IMR-90 (cell line): ENCODE measurements around the gene TMEM130. TPM values are rescaled to one million over a fixed set of nuclear protein-coding genes. Genes with fewer than 3 reads are reported as not detected.

ENCODE experiments used
- ATAC-seq: fragments of 200-7000 bp; cut with Tn5 transposase; 2 replicates; pipeline ENCODE4 v1.9.1; 2020; ENCODE audit warnings: low read depth, mild to moderate bottlenecking, moderate library complexity
- BruUV-seq: library from RNA; stranded (reverse); fragments of 400-500 nt; replicated peaks from 2 replicates; lab custom pipeline; 2021; lab: Mats Ljungman, UMichigan
- CTCF ChIA-PET: fragments of 300-600 bp; formaldehyde crosslinking; extraction: SDS; loops from one replicate; lab custom pipeline; 2021; ENCODE audit warnings: antibody characterized with exemption; lab: Yijun Ruan, JAX
- POLR2A ChIA-PET: fragments of 300-600 bp; sonication (Branson Sonifier 250); formaldehyde crosslinking; loops from one replicate; lab custom pipeline; 2022; ENCODE audit warnings: antibody characterized with exemption; ENCODE audit not compliant: unreplicated experiment; lab: Charles Lee
- DNase-seq: peaks from one replicate; pipeline ENCODE4 v3.0.0; 2013
- H2AFZ ChIP-seq: replicated peaks from 2 replicates; pipeline ENCODE3; 2013; ENCODE audit warnings: low read length, mild to moderate bottlenecking; ENCODE audit not compliant: poor library complexity
- H2AK5ac ChIP-seq: 2 replicates; pipeline ENCODE4 v1.6.1; 2013; ENCODE audit warnings: low read depth, low read length, inconsistent platforms
- H2AK9ac ChIP-seq: replicated peaks from 2 replicates; pipeline ENCODE3; 2013; ENCODE audit warnings: mild to moderate bottlenecking, low read depth, low read length, moderate library complexity; ENCODE audit not compliant: poor library complexity
- H2BK120ac ChIP-seq: 2 replicates; pipeline ENCODE4 v1.6.1; 2013; ENCODE audit warnings: low read depth, low read length, inconsistent platforms
- H2BK15ac ChIP-seq: 3 replicates; pipeline ENCODE4 v1.6.1; 2013; ENCODE audit warnings: low read depth, low read length, inconsistent platforms
- H2BK20ac ChIP-seq: 2 replicates; pipeline ENCODE4 v1.6.1; 2013; ENCODE audit warnings: low read depth, mild to moderate bottlenecking, inconsistent platforms, low read length, moderate library complexity
- H2BK5ac ChIP-seq: 2 replicates; pipeline ENCODE4 v1.6.1; 2013; ENCODE audit warnings: mild to moderate bottlenecking, low read depth, low read length, inconsistent platforms; ENCODE audit not compliant: poor library complexity, severe bottlenecking
- H3K14ac ChIP-seq: replicated peaks from 2 replicates; pipeline ENCODE4 v1.6.1; 2013; ENCODE audit warnings: low read depth, low read length, inconsistent platforms
- H3K18ac ChIP-seq: 2 replicates; pipeline ENCODE4 v1.6.1; 2013; ENCODE audit warnings: low read depth, low read length, control low read depth
- H3K23ac ChIP-seq: 2 replicates; pipeline ENCODE4 v1.6.1; 2013; ENCODE audit warnings: low read depth, low read length, inconsistent platforms
- H3K27ac ChIP-seq: 2 replicates; pipeline ENCODE4 v1.5.1; 2013; ENCODE audit warnings: mild to moderate bottlenecking, control low read depth, low read length; ENCODE audit not compliant: insufficient read depth
- H3K27me3 ChIP-seq: 2 replicates; pipeline ENCODE4 v1.6.1; 2013; ENCODE audit warnings: low read length; ENCODE audit not compliant: control insufficient read depth, insufficient read depth
- H3K36me3 ChIP-seq: 2 replicates; pipeline ENCODE4 v1.6.1; 2013; ENCODE audit warnings: low read length, mixed read lengths; ENCODE audit not compliant: control insufficient read depth, insufficient read depth
- H3K4ac ChIP-seq: 2 replicates; pipeline ENCODE4 v1.6.1; 2013; ENCODE audit warnings: low read depth, low read length, inconsistent platforms
- H3K4me1 ChIP-seq: 2 replicates; pipeline ENCODE4 v1.6.1; 2013; ENCODE audit warnings: low read length, mixed read lengths; ENCODE audit not compliant: control insufficient read depth, insufficient read depth
- H3K4me2 ChIP-seq: 2 replicates; pipeline ENCODE4 v1.6.1; 2013; ENCODE audit warnings: low read depth, mild to moderate bottlenecking, control low read depth, low read length, moderate library complexity
- H3K4me3 ChIP-seq: 2 replicates; pipeline ENCODE4 v1.5.1; 2013; ENCODE audit warnings: low read depth, mild to moderate bottlenecking, control low read depth, low read length, moderate library complexity; ENCODE audit not compliant: insufficient read depth
- H3K56ac ChIP-seq: 2 replicates; pipeline ENCODE4 v1.6.1; 2013; ENCODE audit warnings: low read length, inconsistent platforms; ENCODE audit not compliant: insufficient read depth; ENCODE audit errors: extremely low read depth
- H3K79me1 ChIP-seq, 2 experiments: 2 replicates each; pipeline ENCODE4 v1.6.1; 2013; ENCODE audit warnings: low read length in 2 of 2, inconsistent platforms in 1 of 2, low read depth in 1 of 2
- H3K9ac ChIP-seq: 2 replicates; pipeline ENCODE4 v1.6.1; 2013; ENCODE audit warnings: low read depth, low read length, control low read depth
- H3K9me1 ChIP-seq: 2 replicates; pipeline ENCODE4 v1.6.1; 2013; ENCODE audit warnings: low read length, inconsistent platforms; ENCODE audit not compliant: insufficient read depth
- H3K9me3 ChIP-seq: 2 replicates; pipeline ENCODE4 v1.6.1; 2013; ENCODE audit warnings: low read length; ENCODE audit not compliant: control insufficient read depth, insufficient read depth
- H4K20me1 ChIP-seq: 2 replicates; pipeline ENCODE4 v1.6.1; 2013; ENCODE audit warnings: low read length, inconsistent platforms; ENCODE audit not compliant: insufficient read depth
- H4K5ac ChIP-seq: 2 replicates; pipeline ENCODE4 v1.6.1; 2013; ENCODE audit warnings: mild to moderate bottlenecking, low read depth, low read length, control low read depth
- H4K8ac ChIP-seq, 2 experiments: 2 replicates each; pipeline ENCODE4 v1.6.1; 2013; ENCODE audit warnings: low read depth in 2 of 2, low read length in 2 of 2, control low read depth in 1 of 2, inconsistent platforms in 1 of 2
- H4K91ac ChIP-seq: 2 replicates; pipeline ENCODE4 v1.6.1; 2013; ENCODE audit warnings: low read depth, low read length, inconsistent platforms; ENCODE audit not compliant: insufficient read depth
- BHLHE40 ChIP-seq: fragments of 150-350 bp; IDR thresholded peaks from 2 replicates; pipeline ENCODE4 v1.6.1; 2016; ENCODE audit warnings: mild to moderate bottlenecking, low read depth, low read length
- CEBPB ChIP-seq: IDR thresholded peaks from 2 replicates; pipeline ENCODE4 v1.6.1; 2012; ENCODE audit warnings: low read depth, low read length, improper control_type of control experiment
- MAFK ChIP-seq: IDR thresholded peaks from 2 replicates; pipeline ENCODE4 v1.6.1; 2012; ENCODE audit warnings: low read depth, low read length, improper control_type of control experiment
- MAZ ChIP-seq: IDR thresholded peaks from 2 replicates; pipeline ENCODE4 v1.6.1; 2012; ENCODE audit warnings: low read depth, mild to moderate bottlenecking, low read length, improper control_type of control experiment, moderate library complexity, borderline replicate concordance
- MXI1 ChIP-seq: IDR thresholded peaks from 2 replicates; pipeline ENCODE4 v1.6.1; 2012; ENCODE audit warnings: low read depth, mild to moderate bottlenecking, low read length, moderate library complexity, borderline replicate concordance
- POLR2A ChIP-seq: IDR thresholded peaks from 2 replicates; pipeline ENCODE4 v1.6.1; 2012; ENCODE audit warnings: mild to moderate bottlenecking, low read depth, low read length
- RCOR1 ChIP-seq: IDR thresholded peaks from 2 replicates; pipeline ENCODE4 v1.6.1; 2012; ENCODE audit warnings: mild to moderate bottlenecking, low read length, improper control_type of control experiment; ENCODE audit not compliant: insufficient replicate concordance
- RFX5 ChIP-seq: IDR thresholded peaks from 2 replicates; pipeline ENCODE4 v1.8.0; 2012; ENCODE audit warnings: low read depth, mild to moderate bottlenecking, low read length, moderate library complexity
- SMC3 ChIP-seq: fragments of 150-350 bp; IDR thresholded peaks from 2 replicates; pipeline ENCODE4 v1.6.1; 2016; ENCODE audit warnings: low read depth, mild to moderate bottlenecking, antibody characterized with exemption, low read length, moderate library complexity
- WGBS, 2 experiments: methylation state at CpG; one replicate each; pipeline versions ENCODE4 v1.1.5 to v1.1.7; 2013; ENCODE audit warnings: missing lambda C conversion rate in 2 of 2; ENCODE audit not compliant: insufficient read length in 1 of 2; ENCODE audit errors: extremely low coverage in 2 of 2; 5-methylcytosine and 5-hydroxymethylcytosine counted together
- dilution Hi-C: fragments of 300-500 bp; cut with HindIII; formaldehyde crosslinking; loops from one replicate; pipeline ENCODE4 v1.14.3; 2018; ENCODE audit warnings: low sequenced_read_pairs; ENCODE audit not compliant: unreplicated experiment
- in situ Hi-C: fragments of 300-500 bp; cut with MboI; formaldehyde crosslinking; loops from 3 replicates; pipeline ENCODE4 v1.14.3; 2019; ENCODE audit warnings: low sequenced_read_pairs, inconsistent platforms, mixed read lengths
- intact Hi-C: fragments of 100-400 bp; cut with micrococcal nuclease; formaldehyde crosslinking; loops from 2 replicates; pipeline ENCODE4 v1.10.0; 2022
- polyA plus RNA-seq, 3 experiments: library from polyadenylated mRNA; depleted of rRNA; stranded (reverse); fragments of >200 nt; gene quantifications; 2 replicates each; pipeline ENCODE4 v1.2.3, GENCODE V29; 2012; ENCODE audit warnings: low replicate concordance in 1 of 3
- total RNA-seq: library from RNA; depleted of rRNA; stranded (reverse); fragments of >200 nt; gene quantifications from 2 replicates; pipeline ENCODE4 v1.2.3, GENCODE V29; 2012

Gene TMEM130
- total and polyA plus RNA-seq, 2 of the 4 experiments (the other 2 are of a cell fraction) = 1.1 to 14.8 TPM

- H3K18ac ChIP-seq = no peak overlapping the region
- WGBS, 2 experiments = no CpG with 5 or more reads among the region's 1 CpG
- no peak overlapping the region for H2AFZ ChIP-seq
- no peak overlapping the region for H3K4ac ChIP-seq
- POLR2A ChIA-PET = no interaction called here
- no peak overlapping the region for H3K9ac ChIP-seq
- H2BK5ac ChIP-seq = peak overlapping the region; percentile 82
- no peaks in the 10 kb centered on the region for H3K4me1 ChIP-seq
- peaks cover 3% of the 10 kb centered on the region; the same call in 1 of the 2 replicates for H3K27me3 ChIP-seq
- dilution Hi-C loops = no loop called here
- H4K5ac ChIP-seq = no peak overlapping the region
- H4K8ac ChIP-seq = no peak overlapping the region
- no peaks in the 10 kb centered on the region for H3K9me1 ChIP-seq
- no peak for ATAC-seq
- H3K23ac ChIP-seq = no peak overlapping the region
- DNase-seq = no peak
- CTCF ChIA-PET = no interaction called here
- H4K20me1 ChIP-seq = no peaks in the 10 kb centered on the region
- H2AK9ac ChIP-seq = no peak overlapping the region
- H2BK20ac ChIP-seq = no peak overlapping the region
- no peak overlapping the region for H2BK15ac ChIP-seq
- H4K91ac ChIP-seq = no peak overlapping the region
- no peak overlapping the region for H2AK5ac ChIP-seq
- no peak overlapping the region for H3K27ac ChIP-seq
- BruUV-seq = no TSS peak
- no peak for TF ChIP-seq MAFK
- no peak for TF ChIP-seq POLR2A
- no peak for TF ChIP-seq MAZ
- no peak for TF ChIP-seq CEBPB
- TF ChIP-seq MXI1 = no peak
- no peak for TF ChIP-seq SMC3
- no peak for TF ChIP-seq BHLHE40
- no peak for TF ChIP-seq RCOR1
- TF ChIP-seq RFX5 = no peak
- no peak overlapping the region for H2BK120ac ChIP-seq
- no peaks in the 10 kb centered on the region for H3K36me3 ChIP-seq
- intact Hi-C loops = no loop called here
- no peak overlapping the region for H3K4me2 ChIP-seq
- no peak overlapping the region for H3K56ac ChIP-seq
- H3K14ac ChIP-seq = no peak overlapping the region
- H3K4me3 ChIP-seq = no peak overlapping the region
- in situ Hi-C loops = no loop called here
- H3K9me3 ChIP-seq = peaks cover 2% of the 10 kb centered on the region
- H3K79me1 ChIP-seq = no peaks in the 10 kb centered on the region
These were observed 58.5 kb downstream of the TMEM130 start for GRCh38 chr7:98811299-98811698.
